ENCODE data around the gene CLEC4M. TPM values are rescaled to one million over a fixed set of nuclear protein-coding genes. Genes with fewer than 3 reads are reported as not detected.

Gene CLEC4M
- total and polyA plus RNA-seq, 2 experiments from 2014 or later = not detected

GRCh38 chr19:7720351-7720750 lies 42.7 kb upstream of the CLEC4M start (continued):
- TF ChIP-seq ZNF462 (CRISPR knock-in tag; IDR thresholded peaks at IDR 0.05) (no peak), STAT1 (IDR thresholded peaks at IDR 0.05; ENCODE audit: unreplicated experiment) (no peak), NANOG (IDR thresholded peaks at IDR 0.05; ENCODE audit: borderline replicate concordance) (no peak), CREB1 (CRISPR knock-in tag; IDR thresholded peaks at IDR 0.05; ENCODE audit: low read depth) (no peak)

GRCh38 chr19:7722231-7722651 lies 40.8 kb upstream of the CLEC4M start:
- H3K36me3 Mint-ChIP-seq (ENCODE audit: low read depth) = no peaks in the 10 kb centered on the region
- Histone ChIP-seq H3K4me3 (no peak overlapping the region), H3K27me3 (ENCODE audit: insufficient read depth) (peaks cover 3% of the 10 kb centered on the region; the same call in 1 of the 2 replicates), H3K36me3 (ENCODE audit: insufficient read depth) (no peaks in the 10 kb centered on the region), H4K20me1 (replicated peaks; ENCODE audit: insufficient read depth) (no peaks in the 10 kb centered on the region), H3K79me2 (replicated peaks; ENCODE audit: insufficient read depth) (no peaks in the 10 kb centered on the region), H3K4me1 (ENCODE audit: insufficient read depth) (no peaks in the 10 kb centered on the region), H3K4me2 (no peak overlapping the region), H3K27ac (ENCODE audit: low read depth) (no peak overlapping the region), H2AFZ (no peak overlapping the region), H3F3A (replicated peaks; ENCODE audit: low read depth) (no peaks in the 10 kb centered on the region), H3K9me2 (ENCODE audit: insufficient read depth) (no peaks in the 10 kb centered on the region)
- H3K27ac Mint-ChIP-seq = no peak overlapping the region
- peaks cover 2% of the 10 kb centered on the region; the same call in 1 of the 3 replicates for H3K9me3 Mint-ChIP-seq
- peaks cover 5% of the 10 kb centered on the region for H3K27me3 Mint-ChIP-seq (ENCODE audit: insufficient read depth, low read depth, poor library complexity)
- H3K4me3 Mint-ChIP-seq = no peak overlapping the region
- no peaks in the 10 kb centered on the region for H3K4me1 Mint-ChIP-seq
- ATAC-seq = no peak
- no peak for DNase-seq (ENCODE audit: low spot score)
- no peak for TF ChIP-seq EZH2 (IDR thresholded peaks at IDR 0.05; ENCODE audit: low read depth, unreplicated experiment)
- no peak for TF ChIP-seq STAT1 (IDR thresholded peaks at IDR 0.05; ENCODE audit: unreplicated experiment)
- no peak for TF ChIP-seq CREB1 (CRISPR knock-in tag; IDR thresholded peaks at IDR 0.05; ENCODE audit: low read depth)
- no peak for TF ChIP-seq ZNF462 (CRISPR knock-in tag; IDR thresholded peaks at IDR 0.05)
- TF ChIP-seq ZNF331 (CRISPR knock-in tag; IDR thresholded peaks at IDR 0.05; ENCODE audit: low read depth) = no peak
- TF ChIP-seq EZH2phosphoT487 (IDR thresholded peaks at IDR 0.05; ENCODE audit: unreplicated experiment) = no peak
- TF ChIP-seq ZNF114 (CRISPR knock-in tag; IDR thresholded peaks at IDR 0.05) = no peak
- TF ChIP-seq ETS1 (IDR thresholded peaks at IDR 0.05) = no peak
- TF ChIP-seq NANOG (IDR thresholded peaks at IDR 0.05; ENCODE audit: borderline replicate concordance) = no peak

Measured in GM23338 (cell line).